NCI-H1694 treated with DMSO at 0.1 percent for 48 hours (cell line): ENCODE measurements around the gene SYNPR.

ENCODE experiments used
- DNase-seq: peaks from one replicate; lab custom pipeline; 2025; lab: John Stamatoyannopoulos, UW

Gene SYNPR

DNA sequence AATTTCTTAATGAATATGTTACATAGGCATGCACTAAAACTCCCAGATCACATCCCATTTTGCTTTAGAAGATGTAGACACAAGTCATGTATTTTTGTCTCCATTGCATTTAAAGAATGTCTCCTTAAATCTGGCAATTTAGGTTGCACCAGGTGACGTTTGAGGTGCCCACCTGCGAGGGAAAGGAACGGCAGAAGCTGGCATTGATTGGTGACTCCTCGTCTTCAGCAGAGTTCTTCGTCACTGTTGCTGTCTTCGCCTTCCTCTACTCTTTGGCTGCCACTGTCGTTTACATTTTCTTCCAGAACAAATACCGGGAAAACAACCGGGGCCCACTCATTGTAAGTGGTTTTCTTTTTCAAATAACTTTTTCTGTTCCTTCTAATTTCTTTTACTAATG lies 278.3 kb downstream of the SYNPR start:
- no peak for DNase-seq

DNA sequence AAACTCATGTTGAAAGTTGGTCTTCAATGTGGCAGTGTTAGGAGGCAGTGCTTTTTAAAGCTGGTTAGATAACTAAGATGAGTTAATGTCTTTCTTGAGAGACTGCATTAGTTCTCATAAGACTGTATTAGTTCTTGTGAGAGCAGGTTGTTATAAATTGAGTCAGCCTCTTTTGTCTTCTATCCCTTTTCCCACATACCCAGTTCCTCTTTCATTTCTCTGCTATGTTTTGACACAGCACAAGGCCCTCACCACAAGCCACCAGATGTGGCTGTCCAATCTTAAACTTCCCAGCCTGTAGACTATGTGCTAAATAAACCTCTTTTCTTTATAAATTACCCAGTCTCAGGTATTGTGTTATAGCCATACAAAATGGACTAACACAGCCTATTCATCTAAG lies 279.8 kb downstream of the SYNPR start:
- DNase-seq: no peak

DNA sequence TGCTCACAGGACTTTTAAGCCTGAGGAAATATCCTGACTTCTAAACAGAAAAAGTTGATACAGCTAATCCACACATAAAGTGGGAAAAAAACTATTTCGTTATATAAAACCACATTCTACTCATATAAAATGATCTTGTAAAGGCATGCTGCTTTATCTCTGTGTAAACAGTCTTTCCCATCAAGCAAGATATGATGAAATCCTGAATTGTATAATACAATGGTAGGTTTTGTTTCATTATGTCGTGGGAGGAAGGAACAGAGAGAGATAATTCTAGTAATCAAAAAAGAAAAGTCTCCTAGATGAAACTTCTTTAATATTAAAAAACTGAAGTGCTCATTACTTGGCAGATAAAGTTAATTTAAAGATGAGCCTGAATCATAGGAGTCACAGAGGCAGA lies 281.8 kb downstream of the SYNPR start:
- DNase-seq: no peak

DNA sequence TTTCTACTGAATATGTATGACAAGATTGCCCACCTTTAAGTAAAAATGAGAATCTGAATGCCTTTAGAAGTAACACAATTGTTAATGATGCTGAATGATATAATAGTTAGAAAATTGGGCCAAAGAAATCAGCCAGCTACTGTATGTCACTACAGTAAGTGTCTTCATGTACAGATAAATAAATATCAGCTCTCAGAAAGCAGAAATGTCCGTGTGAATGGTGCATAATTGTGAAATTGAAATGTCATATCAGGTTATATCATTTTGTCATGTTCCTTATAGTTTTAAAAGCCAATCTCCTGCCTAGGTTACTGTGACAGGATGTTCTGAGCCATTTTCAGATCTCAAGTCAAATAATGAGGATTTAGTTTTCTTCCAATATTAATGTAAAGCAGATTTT lies 283.8 kb downstream of the SYNPR start:
- no peak for DNase-seq

DNA sequence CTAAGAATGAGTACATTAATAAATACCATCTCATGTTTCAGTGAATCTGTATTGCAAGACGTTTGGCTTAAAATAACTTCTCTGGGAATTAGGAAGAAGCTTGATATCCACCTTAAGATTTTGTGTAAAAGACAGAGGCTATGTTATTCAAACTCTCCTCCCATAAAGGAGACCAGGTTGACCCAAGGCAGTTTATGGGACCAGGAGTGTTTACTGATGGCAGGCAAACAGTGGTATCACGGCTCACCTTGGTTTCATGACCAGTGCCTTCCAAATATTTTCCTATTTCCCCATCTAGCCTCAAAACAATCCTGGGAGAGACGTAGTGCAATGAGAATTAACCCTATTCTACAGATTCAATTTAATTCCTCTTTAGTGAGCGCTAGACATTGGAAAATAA lies 284.2 kb downstream of the SYNPR start:
- DNase-seq: no peak

DNA sequence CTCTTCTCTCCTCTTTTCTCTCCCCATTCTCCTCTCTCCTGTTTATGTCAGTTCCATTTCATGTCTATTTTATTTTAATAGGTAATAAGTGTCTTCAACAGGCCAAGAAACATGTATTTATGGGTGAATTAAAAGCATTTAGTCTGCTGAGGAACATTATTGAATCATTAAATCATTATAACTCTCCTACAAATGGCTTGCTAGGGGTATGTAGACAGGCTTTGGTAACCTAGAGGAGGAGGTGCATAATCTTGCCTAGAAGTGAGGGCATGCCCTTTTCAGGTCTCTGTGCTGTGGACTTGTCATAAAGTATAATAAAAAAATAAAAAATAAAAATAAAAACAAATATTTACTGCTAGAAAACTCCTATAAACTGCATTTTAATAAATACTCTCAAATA lies 285.5 kb downstream of the SYNPR start:
- no peak for DNase-seq

DNA sequence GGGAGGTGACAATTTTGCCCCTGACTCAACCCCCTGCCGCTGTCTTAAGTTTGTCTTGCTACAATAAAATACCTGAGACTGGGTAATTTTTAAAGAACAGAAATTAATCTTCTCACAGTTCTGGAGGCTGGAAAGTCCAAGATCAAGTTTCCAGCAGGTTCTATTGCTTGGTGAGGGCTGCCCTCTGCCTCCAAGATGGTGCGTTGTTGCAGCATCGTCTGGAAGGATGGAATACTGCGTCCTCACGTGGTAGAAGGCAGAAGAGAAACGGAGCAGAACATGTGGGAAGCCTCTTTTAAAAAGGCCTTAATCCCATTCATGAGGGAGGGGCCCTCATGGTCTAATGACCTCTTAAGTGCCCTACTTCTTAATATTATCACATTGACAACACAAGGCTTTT lies 287.1 kb downstream of the SYNPR start:
- DNase-seq: no peak

DNA sequence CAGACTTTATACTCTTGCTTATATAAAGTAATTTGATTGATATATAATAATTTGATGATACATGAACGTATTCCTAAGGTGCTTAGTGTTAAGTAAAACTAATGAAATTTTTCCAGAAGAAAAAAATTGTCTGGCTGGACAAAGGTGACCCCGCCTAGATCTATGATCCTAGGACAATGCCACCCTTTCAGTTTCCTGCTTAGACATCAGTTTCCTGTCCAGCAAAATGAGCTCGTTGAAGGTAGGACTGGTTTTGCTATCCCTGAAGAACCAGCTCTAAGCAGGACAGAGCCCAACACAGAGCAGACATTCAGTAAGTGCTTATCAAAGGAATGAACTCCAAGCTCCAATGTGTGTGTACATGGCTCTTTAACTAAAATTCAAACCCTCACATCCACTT lies 293.6 kb downstream of the SYNPR start:
- no peak for DNase-seq

DNA sequence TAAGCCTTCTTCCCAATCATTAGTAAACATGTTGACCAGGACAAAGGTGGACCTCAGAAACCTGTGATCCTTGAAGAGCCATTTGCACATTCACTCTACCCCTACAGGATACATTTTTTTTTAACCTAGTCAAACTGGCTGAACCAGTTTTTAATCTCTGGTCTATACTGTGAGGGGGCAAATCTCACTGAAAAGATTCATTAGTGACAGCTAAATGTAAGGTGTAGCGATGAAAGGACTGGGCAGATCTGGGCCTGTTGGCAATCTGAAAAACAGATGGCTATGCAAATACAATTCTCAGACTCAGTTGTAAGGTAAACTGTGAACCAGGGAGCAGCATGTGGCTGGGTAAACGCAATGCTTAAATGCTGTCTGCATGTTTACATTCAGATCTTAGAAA lies 298.7 kb downstream of the SYNPR start:
- DNase-seq: peak; percentile 47

DNA sequence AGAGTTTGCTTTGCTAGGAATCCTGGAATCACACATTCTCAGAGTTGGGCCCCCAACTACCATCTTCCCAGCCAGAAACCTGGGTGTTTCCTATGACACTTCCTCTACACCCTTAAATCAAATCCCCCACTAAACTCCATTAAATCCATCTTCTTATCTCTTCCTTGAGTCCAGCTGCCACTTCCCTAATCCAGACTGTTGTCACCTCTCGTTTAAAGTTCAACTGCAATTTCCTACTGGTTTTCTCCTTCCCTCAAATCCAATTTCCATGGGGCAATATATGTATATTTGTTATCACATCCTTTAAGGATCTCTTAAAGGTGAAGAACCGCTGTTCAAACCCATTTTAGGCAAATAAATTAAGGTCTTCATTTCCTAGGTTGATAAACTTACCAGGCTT lies 300.8 kb downstream of the SYNPR start:
- DNase-seq: no peak

DNA sequence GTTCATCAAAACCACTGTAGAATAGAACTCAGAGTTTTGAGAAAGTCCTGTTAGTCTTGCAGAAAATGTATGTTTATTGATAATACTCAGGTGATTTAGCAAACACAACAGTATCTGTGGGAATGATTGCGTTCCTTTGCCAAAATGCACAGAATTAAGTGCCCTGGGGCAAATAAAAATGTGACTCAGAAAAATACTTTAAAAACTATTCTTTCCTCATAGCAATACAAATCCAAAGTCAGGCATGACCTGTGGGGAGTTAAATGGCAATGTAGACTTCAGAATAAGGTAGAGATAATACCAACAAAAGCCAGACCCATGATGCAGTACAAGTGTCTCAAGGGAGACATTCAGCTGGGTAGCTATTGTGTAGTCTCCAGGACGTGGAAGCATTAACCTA lies 302.0 kb downstream of the SYNPR start:
- DNase-seq: no peak

DNA sequence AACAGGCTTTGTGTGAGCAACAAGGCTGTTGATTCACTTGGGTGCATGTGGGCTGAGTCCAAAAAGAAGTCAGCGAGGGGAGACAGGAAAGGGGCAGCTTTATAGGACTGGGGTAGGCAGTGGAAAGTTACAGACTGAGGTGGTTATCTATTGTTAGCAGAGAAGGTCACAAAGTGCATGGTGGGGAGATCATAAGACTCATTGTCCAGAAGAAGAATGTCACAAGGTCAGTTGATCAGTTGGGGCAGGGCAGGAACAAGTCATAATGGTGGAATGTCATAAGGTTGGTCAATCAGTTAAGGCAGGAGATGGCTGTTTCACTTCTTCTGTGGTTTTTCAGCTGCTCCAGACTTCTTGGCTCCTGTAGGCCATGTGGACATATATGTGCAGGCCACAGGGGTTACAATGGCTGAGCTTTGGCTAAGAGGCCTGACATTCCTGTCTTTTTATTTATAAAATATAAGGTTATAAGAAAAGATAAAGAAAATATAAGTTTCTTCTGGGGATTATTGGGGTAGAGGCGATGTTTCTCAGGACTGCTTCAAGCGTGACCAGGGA lies 304.9 kb downstream of the SYNPR start:
- no peak for DNase-seq

DNA sequence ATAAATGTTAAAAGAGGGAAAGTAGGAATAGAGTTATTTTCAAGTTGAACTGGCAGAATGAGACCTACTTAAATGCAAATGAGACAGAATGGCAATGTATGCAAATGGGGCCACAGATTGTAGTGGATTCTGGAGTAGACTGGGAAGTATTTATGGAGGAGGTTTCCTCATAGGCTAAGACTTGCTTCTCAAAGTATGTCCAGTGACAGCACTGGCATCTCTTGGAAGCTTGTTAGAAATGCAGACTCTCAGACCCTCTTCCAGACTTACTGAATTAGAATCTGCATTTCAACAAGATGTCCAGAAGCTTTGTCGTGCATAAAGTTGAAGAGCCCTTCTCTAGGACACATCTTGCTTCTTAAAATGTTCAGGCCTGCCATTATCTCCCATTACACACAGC lies 306.6 kb downstream of the SYNPR start:
- no peak for DNase-seq

DNA sequence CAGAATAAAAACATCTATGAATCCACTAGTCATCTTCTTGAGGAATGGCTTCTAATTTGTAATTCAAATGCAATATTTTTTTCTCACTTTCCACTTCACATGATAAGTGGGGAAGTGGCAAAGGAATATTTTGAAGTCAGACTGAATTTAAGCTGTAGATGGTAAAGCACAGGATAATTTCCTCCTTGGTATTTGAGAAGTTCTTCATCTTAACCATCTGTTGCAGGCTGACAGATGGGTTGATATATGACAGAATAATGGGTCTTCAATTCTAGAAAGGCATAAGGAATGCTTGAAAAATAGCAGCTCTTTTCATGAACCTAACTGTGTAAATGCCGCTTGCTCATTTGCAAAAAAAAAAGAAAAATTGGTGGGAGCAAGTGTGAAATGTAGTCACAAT lies 307.8 kb downstream of the SYNPR start:
- no peak for DNase-seq

DNA sequence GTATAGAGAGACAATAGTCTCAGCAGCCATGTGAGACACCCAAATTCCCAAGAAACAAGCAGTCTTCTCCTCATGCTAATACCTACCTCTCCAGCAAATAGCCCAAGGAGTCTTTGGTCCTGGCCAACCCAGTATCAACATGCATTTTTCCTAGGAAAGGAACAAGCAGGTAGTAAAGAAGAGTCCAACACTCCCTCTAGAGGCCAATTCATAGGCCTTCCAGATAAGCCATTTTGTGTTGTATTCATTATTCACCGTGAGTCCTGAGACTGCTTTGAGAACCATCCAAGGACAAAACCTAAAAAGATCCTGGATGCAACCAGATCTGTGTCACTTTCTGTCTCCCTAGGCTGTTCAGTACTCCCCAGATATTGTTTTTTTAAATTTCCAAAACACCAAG lies 310.8 kb downstream of the SYNPR start:
- DNase-seq: no peak

DNA sequence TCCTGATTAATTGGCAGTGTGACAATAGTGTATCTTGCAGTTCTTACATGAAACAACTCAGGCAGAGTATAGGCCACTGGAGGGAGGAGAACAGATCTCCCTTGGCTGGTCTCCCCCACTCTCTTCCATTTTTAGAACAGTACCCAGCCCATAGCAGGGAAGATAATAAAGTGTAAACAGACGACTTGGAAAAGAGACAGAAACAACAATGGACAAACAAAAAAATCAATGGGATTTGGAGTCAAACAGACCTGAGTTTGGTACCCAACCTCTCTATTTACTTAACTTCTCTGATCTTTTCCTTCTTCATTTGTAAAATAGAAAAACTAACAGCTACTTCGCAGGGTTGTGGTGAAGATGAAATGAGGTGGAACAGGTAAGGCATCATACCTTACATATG lies 315.7 kb downstream of the SYNPR start:
- no peak for DNase-seq

DNA sequence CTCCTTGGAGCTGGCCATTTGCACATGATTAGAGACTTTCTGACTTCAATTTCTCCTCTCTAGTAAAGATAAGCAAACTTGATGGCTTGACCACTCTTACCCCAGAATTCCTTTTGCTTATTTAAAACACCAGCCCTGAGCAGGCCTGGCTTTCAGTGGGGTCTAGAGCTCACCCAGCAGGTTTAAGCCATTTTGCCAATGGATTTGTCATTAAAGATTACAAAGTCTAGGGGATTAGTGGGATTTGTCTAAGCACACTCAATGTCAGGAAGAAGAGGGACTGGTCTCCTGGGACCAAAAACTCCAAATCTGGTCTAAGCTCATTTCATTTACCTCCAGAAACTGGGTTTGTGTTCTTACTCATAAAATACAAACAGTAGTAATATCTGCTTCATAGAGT lies 317.1 kb downstream of the SYNPR start:
- DNase-seq: no peak

DNA sequence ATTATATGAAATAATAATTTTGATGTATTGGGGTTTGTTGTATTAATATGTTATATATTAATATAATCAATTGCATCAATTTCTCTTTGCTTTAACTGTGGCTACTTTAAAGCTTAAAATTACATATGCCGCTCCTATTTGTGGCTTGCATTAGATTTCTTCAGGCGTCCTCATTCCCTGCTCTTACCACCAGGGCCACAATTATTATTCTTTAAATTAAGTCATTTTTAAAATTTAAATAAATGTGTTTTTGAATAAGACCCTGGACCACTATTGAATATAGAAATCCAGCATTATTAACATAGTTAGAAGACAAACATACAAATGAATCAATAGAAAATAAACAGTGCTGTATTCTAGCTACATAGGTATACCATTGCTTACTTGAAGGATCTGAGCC lies 318.9 kb downstream of the SYNPR start:
- DNase-seq: no peak

DNA sequence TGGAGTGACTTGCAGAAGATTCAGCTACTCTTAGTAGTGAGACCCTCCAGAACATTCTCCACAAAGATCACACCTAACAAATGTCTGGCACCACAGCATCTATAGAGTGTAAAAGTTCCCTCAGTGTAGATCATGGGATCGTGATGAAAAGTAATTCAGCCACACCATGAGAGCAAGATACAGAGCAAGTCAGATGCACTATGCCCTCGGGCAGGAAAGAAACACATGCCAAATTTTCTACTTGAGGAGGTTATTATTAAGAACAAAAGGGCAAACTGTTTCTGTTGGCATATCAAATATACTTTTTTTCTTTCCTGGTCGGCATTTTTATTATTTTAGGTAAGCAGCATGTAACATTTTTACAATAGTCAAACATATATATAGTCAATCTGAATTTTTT lies 329.6 kb downstream of the SYNPR start:
- no peak for DNase-seq

DNA sequence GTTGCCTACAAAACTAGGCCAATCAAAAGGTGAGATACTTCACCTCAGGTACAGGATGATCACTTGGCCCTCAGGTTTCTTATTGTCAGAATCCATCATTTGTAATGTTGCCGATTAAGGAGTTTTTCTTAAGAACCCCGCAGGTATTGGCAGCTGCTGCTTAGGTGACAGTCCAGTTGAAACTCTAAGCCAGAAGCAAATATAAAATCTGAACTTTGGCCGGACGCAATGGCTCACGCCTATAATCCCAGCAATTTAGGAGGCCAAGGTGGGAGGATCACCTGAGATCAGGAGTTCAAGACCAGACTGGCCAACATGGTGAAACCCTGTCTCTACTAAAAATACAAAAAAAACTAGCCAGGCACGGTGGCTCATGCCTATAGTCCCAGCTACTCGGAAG lies 331.3 kb downstream of the SYNPR start:
- DNase-seq: no peak

DNA sequence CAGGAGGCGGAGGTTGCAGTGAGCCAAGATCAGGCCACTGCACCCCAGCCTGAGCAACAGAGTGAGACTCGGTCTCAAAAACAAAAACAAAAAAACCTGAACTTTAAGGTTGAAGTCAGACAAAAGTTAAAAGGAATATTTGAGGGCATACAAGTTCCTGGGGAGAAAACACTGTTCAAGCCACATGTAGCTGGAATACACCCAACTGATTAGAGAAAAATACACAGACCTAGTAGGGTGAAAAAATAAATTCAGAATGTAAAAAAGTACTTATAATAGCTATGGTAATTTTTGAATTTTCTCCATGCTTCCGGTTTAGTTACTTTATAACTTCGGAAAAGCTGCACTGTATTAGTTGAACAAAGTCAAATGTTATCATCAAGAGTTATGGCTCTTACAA lies 331.7 kb downstream of the SYNPR start:
- DNase-seq: no peak

DNA sequence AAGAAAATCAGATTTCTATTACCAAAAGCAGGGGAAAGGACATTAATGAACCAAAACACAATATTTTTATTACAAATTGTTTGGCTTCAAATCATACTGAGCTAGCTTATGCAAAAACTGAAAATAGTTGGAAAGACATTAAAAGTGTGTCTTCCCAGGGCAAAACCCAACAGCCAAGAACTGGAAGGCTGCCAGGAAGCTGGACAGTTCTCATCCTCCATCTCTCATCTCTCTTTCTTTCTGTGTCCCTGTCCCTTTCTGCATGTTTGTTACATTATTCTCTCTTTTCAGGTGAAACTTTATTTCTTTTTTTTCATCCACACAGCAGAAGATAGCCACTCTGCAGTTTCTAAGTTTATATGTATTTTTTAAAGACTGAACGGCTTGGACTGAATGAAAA lies 333.3 kb downstream of the SYNPR start:
- no peak for DNase-seq

DNA sequence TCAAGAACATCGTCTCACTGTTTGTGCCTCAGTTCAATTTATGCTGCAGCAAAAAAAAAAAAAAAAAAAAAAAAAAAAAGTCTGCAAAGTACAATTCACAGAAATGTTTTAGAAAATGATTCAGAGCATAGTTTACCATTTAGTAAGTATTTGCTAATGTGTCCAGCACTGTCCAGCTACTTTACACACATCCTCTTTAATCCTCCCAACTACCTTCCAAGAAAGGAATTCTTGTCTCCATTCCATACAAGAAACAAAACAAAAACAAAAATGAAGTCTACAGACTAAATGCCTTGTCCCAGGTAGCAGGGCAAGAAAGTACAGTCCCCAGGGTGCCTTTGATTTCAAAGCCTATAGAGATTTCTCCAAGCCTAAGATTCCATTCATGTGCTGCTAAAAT lies 335.5 kb downstream of the SYNPR start:
- no peak for DNase-seq

DNA sequence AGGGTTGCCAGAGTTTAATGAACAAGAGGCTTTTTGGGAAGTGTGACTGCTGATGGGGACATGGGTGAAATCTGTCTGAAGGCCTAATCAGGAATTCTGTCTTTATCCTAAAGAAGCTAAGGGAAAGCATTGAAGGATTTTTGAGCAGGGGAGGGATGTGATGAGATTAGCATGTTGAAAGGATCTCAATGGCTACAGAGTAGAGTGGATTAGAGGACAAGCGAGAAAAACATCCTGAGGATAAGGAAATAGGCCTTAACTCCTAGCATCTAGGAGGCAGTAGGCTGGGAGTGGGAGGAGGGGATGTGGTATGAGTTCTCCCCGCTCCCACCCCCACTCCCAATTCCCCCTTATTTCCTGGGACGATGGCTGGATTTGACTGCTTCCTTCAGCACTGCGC lies 339.3 kb downstream of the SYNPR start:
- no peak for DNase-seq

DNA sequence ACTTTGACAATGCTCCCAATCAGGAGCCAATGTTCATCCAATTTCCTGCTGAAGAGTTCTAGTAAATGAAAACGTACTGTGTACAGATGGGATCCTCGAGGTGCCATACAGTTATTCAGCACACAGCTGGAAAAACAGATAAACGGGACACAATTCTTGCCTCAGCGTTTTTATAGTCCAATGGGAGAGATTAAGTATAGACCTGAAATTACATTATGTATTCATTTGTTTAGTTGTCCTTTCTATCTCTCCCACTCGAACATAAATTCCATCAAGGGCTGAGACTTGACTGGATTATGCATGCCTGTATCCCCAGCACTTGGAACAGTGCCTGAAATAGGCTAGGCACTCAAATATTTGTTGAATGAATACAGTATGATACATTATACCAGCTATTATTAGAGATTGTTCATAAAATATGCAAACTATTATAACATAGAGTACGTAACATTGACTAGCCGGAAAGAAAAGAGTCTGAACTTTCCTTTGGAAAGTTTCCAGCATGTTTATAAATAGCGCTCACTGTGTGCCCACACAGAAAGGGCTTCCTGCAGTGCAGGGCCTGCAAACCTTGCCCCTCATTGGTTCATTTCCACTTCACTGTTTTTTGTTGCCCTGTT lies 346.9 kb downstream of the SYNPR start:
- DNase-seq: no peak
